Activated CD4-positive, alpha-beta T cell treated with anti-CD3 and anti-CD28 coated beads, Interleukin-2, amount 10 ng/mL, durations not matched to agents 7 days and 5 days (primary cell): Measurements from ENCODE around the gene TMEM69. TPM values are rescaled to one million over a fixed set of nuclear protein-coding genes. Genes with fewer than 3 reads are reported as not detected.
A peak's percentile ranks its signal among the peaks of the same experiment; 100 is the strongest.
"Not testable (repeated sequence)": the region's sequence is repeated elsewhere in the genome, so short reads cannot be mapped to it uniquely, and the experiment has no call there.

ENCODE experiments used
- CTCF ChIA-PET: fragments of 350-600 bp; sonication (Branson Sonifier 250); formaldehyde crosslinking; loops from one replicate; lab custom pipeline; 2021; ENCODE audit warnings: antibody characterized with exemption; lab: Charles Lee
- POLR2A ChIA-PET: fragments of 350-600 bp; sonication (Branson Sonifier 250); formaldehyde crosslinking; loops from one replicate; lab custom pipeline; 2021; ENCODE audit warnings: antibody characterized with exemption; lab: Charles Lee
- DNase-seq: peaks from one replicate; pipeline ENCODE4 v3.0.0-alpha.2; 2020
- H3K27ac Mint-ChIP-seq: one replicate; pipeline ENCODE4 v1.8.0; 2021; ENCODE audit warnings: mild to moderate bottlenecking, moderate library complexity, mixed read lengths
- H3K27me3 Mint-ChIP-seq: one replicate; pipeline ENCODE4 v1.8.0; 2021; ENCODE audit warnings: mixed read lengths
- H3K36me3 Mint-ChIP-seq: one replicate; pipeline ENCODE4 v1.8.0; 2021; ENCODE audit warnings: low read depth, mixed read lengths
- H3K4me1 Mint-ChIP-seq: one replicate; pipeline ENCODE4 v1.8.0; 2021; ENCODE audit warnings: mixed read lengths
- H3K4me3 Mint-ChIP-seq: one replicate; pipeline ENCODE4 v1.8.0; 2021; ENCODE audit warnings: mild to moderate bottlenecking, moderate library complexity, mixed read lengths
- H3K9me3 Mint-ChIP-seq: one replicate; pipeline ENCODE4 v1.8.0; 2021; ENCODE audit warnings: mixed read lengths
- total RNA-seq, 2 experiments: library from RNA; stranded (reverse); gene quantifications; one replicate each; pipeline ENCODE4 v1.2.3, GENCODE V29; 2021

TMEM69 gene
- total RNA-seq, 2 experiments from 2014 or later: 18.6 to 27.4 TPM

GRCh38 chr1:45667321-45668111, 20.5 kb upstream of the TMEM69 start:
- POLR2A ChIA-PET: no interaction called here
- no peaks in the 10 kb centered on the region for H3K27me3 Mint-ChIP-seq
- H3K27ac Mint-ChIP-seq: no peak overlapping the region
- DNase-seq: no peak
- CTCF ChIA-PET: no interaction called here
- H3K4me1 Mint-ChIP-seq: peaks cover 9% of the 10 kb centered on the region
- H3K4me3 Mint-ChIP-seq: no peak overlapping the region
- no peaks in the 10 kb centered on the region for H3K9me3 Mint-ChIP-seq
- peaks cover 6% of the 10 kb centered on the region for H3K36me3 Mint-ChIP-seq

GRCh38 chr1:45668526-45668925, 19.5 kb upstream of the TMEM69 start:
- no peaks in the 10 kb centered on the region for H3K27me3 Mint-ChIP-seq
- H3K36me3 Mint-ChIP-seq: peaks cover 15% of the 10 kb centered on the region
- no peak overlapping the region for H3K27ac Mint-ChIP-seq
- ChIA-PET POLR2A (no interaction called here), CTCF (interaction anchor here (1.5 kb wide), 1 partner anchor 9 kb away, joined by 3 read pairs; no protein-coding TSS in a partner anchor)
- H3K4me1 Mint-ChIP-seq: peaks cover 13% of the 10 kb centered on the region
- DNase-seq: no peak
- H3K4me3 Mint-ChIP-seq: no peak overlapping the region
- no peaks in the 10 kb centered on the region for H3K9me3 Mint-ChIP-seq

- H3K4me3 Mint-ChIP-seq: no peak overlapping the region
- H3K9me3 Mint-ChIP-seq: no peaks in the 10 kb centered on the region
- no peak for DNase-seq
- POLR2A ChIA-PET: no interaction called here
- peaks cover 20% of the 10 kb centered on the region for H3K36me3 Mint-ChIP-seq
- CTCF ChIA-PET: interaction anchor here (0.7 to 1.5 kb wide), 2 partner anchors 10 to 14 kb away, joined by 3 read pairs; no protein-coding TSS in a partner anchor
- H3K27ac Mint-ChIP-seq: no peak overlapping the region
- H3K4me1 Mint-ChIP-seq: peaks cover 13% of the 10 kb centered on the region
- H3K27me3 Mint-ChIP-seq: no peaks in the 10 kb centered on the region
Measured at GRCh38 chr1:45669379-45669778, 18.6 kb upstream of the TMEM69 start.

- ChIA-PET CTCF (interaction anchor here (1.5 kb wide), 1 partner anchor 10 kb away, joined by 3 read pairs; no protein-coding TSS in a partner anchor), POLR2A (no interaction called here)
- peaks cover 25% of the 10 kb centered on the region for H3K36me3 Mint-ChIP-seq
- H3K27me3 Mint-ChIP-seq: no peaks in the 10 kb centered on the region
- no peak for DNase-seq
- H3K27ac Mint-ChIP-seq: no peak overlapping the region
- peaks cover 14% of the 10 kb centered on the region for H3K4me1 Mint-ChIP-seq
- H3K9me3 Mint-ChIP-seq: no peaks in the 10 kb centered on the region
- no peak overlapping the region for H3K4me3 Mint-ChIP-seq
Measured at GRCh38 chr1:45669859-45670655, 17.9 kb upstream of the TMEM69 start.

- H3K27ac Mint-ChIP-seq: no peak overlapping the region
- H3K9me3 Mint-ChIP-seq: no peaks in the 10 kb centered on the region
- peaks cover 19% of the 10 kb centered on the region for H3K4me1 Mint-ChIP-seq
- ChIA-PET CTCF (interaction anchor here (0.5 to 1.5 kb wide), 2 partner anchors 12 to 32 kb away, joined by 4 to 5 read pairs; partner anchors contain the start of gene GPBP1L1), POLR2A (interaction anchor here (0.5 kb wide), 1 partner anchor 23 kb away, joined by 4 read pairs; no protein-coding TSS in a partner anchor)
- no peaks in the 10 kb centered on the region for H3K27me3 Mint-ChIP-seq
- H3K36me3 Mint-ChIP-seq: peaks cover 27% of the 10 kb centered on the region
- no peak overlapping the region for H3K4me3 Mint-ChIP-seq
- no peak for DNase-seq
Measured at GRCh38 chr1:45673956-45674355, 14.0 kb upstream of the TMEM69 start.

- H3K4me1 Mint-ChIP-seq: peaks cover 24% of the 10 kb centered on the region
- CTCF ChIA-PET: interaction anchor here (0.5 to 1.5 kb wide), 2 partner anchors 12 to 33 kb away, joined by 4 to 5 read pairs; partner anchors contain the start of gene GPBP1L1
- no peak overlapping the region for H3K27ac Mint-ChIP-seq
- H3K27me3 Mint-ChIP-seq: no peaks in the 10 kb centered on the region
- no peaks in the 10 kb centered on the region for H3K9me3 Mint-ChIP-seq
- peaks cover 27% of the 10 kb centered on the region for H3K36me3 Mint-ChIP-seq
- DNase-seq: no peak
- POLR2A ChIA-PET: interaction anchor here (0.5 kb wide), 1 partner anchor 23 kb away, joined by 4 read pairs; no protein-coding TSS in a partner anchor
- H3K4me3 Mint-ChIP-seq: no peak overlapping the region
Measured at GRCh38 chr1:45674478-45674877, 13.5 kb upstream of the TMEM69 start.

GRCh38 chr1:45676553-45676952, 11.4 kb upstream of the TMEM69 start:
- POLR2A ChIA-PET, H3K27ac Mint-ChIP-seq, H3K27me3 Mint-ChIP-seq, DNase-seq, H3K9me3 Mint-ChIP-seq, H3K4me3 Mint-ChIP-seq: not testable (repeated sequence)
- Mint-ChIP-seq H3K36me3 (peaks cover 30% of the 10 kb centered on the region), H3K4me1 (peaks cover 36% of the 10 kb centered on the region)
- CTCF ChIA-PET: interaction anchor here (0.6 to 0.9 kb wide), 2 partner anchors 14 to 28 kb away, joined by 3 to 5 read pairs; no protein-coding TSS in a partner anchor

- Mint-ChIP-seq H3K27ac (no peak overlapping the region), H3K4me3 (no peak overlapping the region), H3K27me3 (no peaks in the 10 kb centered on the region), H3K4me1 (peaks cover 40% of the 10 kb centered on the region), H3K36me3 (peaks cover 26% of the 10 kb centered on the region), H3K9me3 (no peaks in the 10 kb centered on the region)
- no peak for DNase-seq
- ChIA-PET POLR2A (no interaction called here), CTCF (interaction anchor here (0.6 to 0.9 kb wide), 2 partner anchors 46 to 822 kb away, joined by 3 read pairs; no protein-coding TSS in a partner anchor)
Measured at GRCh38 chr1:45677751-45678245, 10.2 kb upstream of the TMEM69 start.

- Mint-ChIP-seq H3K27me3 (no peaks in the 10 kb centered on the region), H3K9me3 (no peaks in the 10 kb centered on the region), H3K4me3 (no peak overlapping the region), H3K36me3 (peaks cover 20% of the 10 kb centered on the region), H3K4me1 (peaks cover 40% of the 10 kb centered on the region), H3K27ac (no peak overlapping the region)
- no peak for DNase-seq
- ChIA-PET POLR2A (no interaction called here), CTCF (interaction anchor here (0.6 to 0.9 kb wide), 3 partner anchors 46 to 823 kb away, joined by 3 read pairs; no protein-coding TSS in a partner anchor)
Measured at GRCh38 chr1:45678489-45678888, 9.5 kb upstream of the TMEM69 start.

- Mint-ChIP-seq H3K4me3 (no peak overlapping the region), H3K4me1 (peaks cover 40% of the 10 kb centered on the region), H3K36me3 (peaks cover 15% of the 10 kb centered on the region), H3K27ac (no peak overlapping the region), H3K27me3 (no peaks in the 10 kb centered on the region), H3K9me3 (no peaks in the 10 kb centered on the region)
- DNase-seq: no peak
- ChIA-PET CTCF (interaction anchor here (0.9 kb wide), 1 partner anchor 281 kb away, joined by 3 read pairs; no protein-coding TSS in a partner anchor), POLR2A (no interaction called here)
Measured at GRCh38 chr1:45679123-45679522, 8.9 kb upstream of the TMEM69 start.

GRCh38 chr1:45682942-45683341, 5.0 kb upstream of the TMEM69 start:
- no peak overlapping the region for H3K4me3 Mint-ChIP-seq
- no peak overlapping the region for H3K27ac Mint-ChIP-seq
- ChIA-PET CTCF (no interaction called here), POLR2A (no interaction called here)
- DNase-seq: no peak
- H3K4me1 Mint-ChIP-seq: peaks cover 46% of the 10 kb centered on the region
- peaks cover 12% of the 10 kb centered on the region for H3K36me3 Mint-ChIP-seq
- H3K9me3 Mint-ChIP-seq: no peaks in the 10 kb centered on the region
- no peaks in the 10 kb centered on the region for H3K27me3 Mint-ChIP-seq

- H3K36me3 Mint-ChIP-seq: peaks cover 12% of the 10 kb centered on the region
- H3K27ac Mint-ChIP-seq: no peak overlapping the region
- H3K9me3 Mint-ChIP-seq: no peaks in the 10 kb centered on the region
- no peaks in the 10 kb centered on the region for H3K27me3 Mint-ChIP-seq
- H3K4me1 Mint-ChIP-seq: peaks cover 44% of the 10 kb centered on the region
- POLR2A ChIA-PET: interaction anchor here (0.7 kb wide), 1 partner anchor 9 kb away, joined by 3 read pairs; no protein-coding TSS in a partner anchor
- DNase-seq: no peak
- CTCF ChIA-PET: no interaction called here
- H3K4me3 Mint-ChIP-seq: peak overlapping the region; percentile 96
Measured at GRCh38 chr1:45684402-45684801, 3.6 kb upstream of the TMEM69 start.
